Smooth muscle cell (in vitro differentiated cells): ENCODE data around the gene PQBP1. TPM values are rescaled to one million over a fixed set of nuclear protein-coding genes. Genes with fewer than 3 reads are reported as not detected.
A peak's percentile ranks its signal among the peaks of the same experiment; 100 is the strongest.
"Not testable (repeated sequence)": the region's sequence is repeated elsewhere in the genome, so short reads cannot be mapped to it uniquely, and the experiment has no call there.

Source experiments
- DNase-seq: peaks from one replicate; lab custom pipeline; 2025; ENCODE audit not compliant: unreplicated experiment; lab: John Stamatoyannopoulos, UW
- H2AFZ ChIP-seq: fragments of 200-600 bp; sonication (generic); 2 replicates; pipeline ENCODE4 v1.6.0; 2016; ENCODE audit warnings: antibody characterized with exemption, low read depth, mild to moderate bottlenecking
- H3F3A ChIP-seq: fragments of 200-600 bp; sonication (generic); 2 replicates; pipeline ENCODE4 v1.6.0; 2017; ENCODE audit warnings: antibody characterized with exemption, low read depth
- H3K27ac ChIP-seq: fragments of 200-600 bp; sonication (generic); 2 replicates; pipeline ENCODE4 v1.5.1; 2016; ENCODE audit warnings: low read depth, mild to moderate bottlenecking
- H3K27me3 ChIP-seq: fragments of 200-600 bp; sonication (generic); 2 replicates; pipeline ENCODE4 v1.6.1; 2016; ENCODE audit warnings: low read depth, mild to moderate bottlenecking
- H3K36me3 ChIP-seq: fragments of 200-600 bp; sonication (generic); 2 replicates; pipeline ENCODE4 v1.5.1; 2016; ENCODE audit warnings: low read depth
- H3K4me1 ChIP-seq: fragments of 200-600 bp; sonication (generic); 2 replicates; pipeline ENCODE4 v1.5.1; 2016; ENCODE audit warnings: low read depth
- H3K4me2 ChIP-seq: fragments of 200-600 bp; sonication (generic); 2 replicates; pipeline ENCODE4 v1.6.0; 2016; ENCODE audit warnings: mild to moderate bottlenecking
- H3K4me3 ChIP-seq: fragments of 200-600 bp; sonication (generic); 2 replicates; pipeline ENCODE4 v1.5.1; 2016; ENCODE audit warnings: mild to moderate bottlenecking
- H3K79me2 ChIP-seq: fragments of 200-600 bp; sonication (generic); 2 replicates; pipeline ENCODE4 v1.6.0; 2016; ENCODE audit warnings: low read depth, mild to moderate bottlenecking
- H3K9ac ChIP-seq: fragments of 200-600 bp; sonication (generic); 2 replicates; pipeline ENCODE4 v1.6.0; 2016; ENCODE audit warnings: low read depth
- H3K9me3 ChIP-seq: fragments of 200-600 bp; sonication (generic); replicated peaks from 2 replicates; pipeline ENCODE4 v1.5.1; 2016; ENCODE audit warnings: low read depth
- H4K20me1 ChIP-seq: fragments of 200-600 bp; sonication (generic); 2 replicates; pipeline ENCODE4 v1.6.0; 2016; ENCODE audit warnings: low read depth
- CTCF ChIP-seq: fragments of 200-600 bp; sonication (generic); IDR thresholded peaks from 2 replicates; pipeline ENCODE4 v1.5.1; 2017; ENCODE audit warnings: borderline replicate concordance, mild to moderate bottlenecking, antibody characterized with exemption; ENCODE audit not compliant: insufficient read depth, poor library complexity, severe bottlenecking
- WGBS: methylation state at CpG from one replicate; pipeline ENCODE4 v1.1.7; 2016; ENCODE audit warnings: low lambda C conversion rate; 5-methylcytosine and 5-hydroxymethylcytosine counted together
- polyA plus RNA-seq: library from polyadenylated mRNA; unstranded; fragments of >200 nt; fragmentation: Nextera tagmentation; extraction: Ambion mirVana; gene quantifications from 2 replicates; pipeline ENCODE4 v1.2.1, GENCODE V29; 2016
- total RNA-seq: library from RNA; depleted of rRNA; stranded (reverse); fragments of >200 nt; gene quantifications from 2 replicates; pipeline ENCODE4 v1.2.3, GENCODE V29; 2014

Gene PQBP1
- total and polyA plus RNA-seq, 2 experiments from 2014 or later: 20.6 to 46.7 TPM

DNA sequence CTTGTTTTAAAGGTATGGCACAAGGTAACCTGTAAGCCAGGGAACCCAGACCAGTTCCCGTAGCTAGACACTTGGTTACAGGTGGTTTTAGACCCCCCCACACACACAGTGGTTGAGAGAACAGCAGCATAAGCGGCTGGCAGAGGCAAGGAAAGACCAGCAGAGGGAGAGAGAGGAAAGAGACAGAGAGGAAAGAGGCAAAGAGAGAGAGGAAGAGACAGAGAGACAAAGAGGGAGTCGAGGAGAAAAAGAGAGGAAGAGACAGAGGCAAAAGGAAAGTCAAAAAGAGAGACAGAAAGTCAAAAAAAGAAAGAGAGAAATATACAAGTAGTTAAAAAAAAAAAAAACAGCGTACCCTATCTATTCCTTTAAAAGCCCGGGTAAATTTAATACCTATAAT is 42.8 kb upstream of the PQBP1 start:
- no peaks in the 10 kb centered on the region for H3F3A ChIP-seq
- H3K36me3 ChIP-seq: no peaks in the 10 kb centered on the region
- H2AFZ ChIP-seq: no peak overlapping the region
- H3K9ac ChIP-seq: no peak overlapping the region
- H3K79me2 ChIP-seq: no peaks in the 10 kb centered on the region
- peak; percentile 22 for TF ChIP-seq CTCF
- no peak overlapping the region for H3K4me3 ChIP-seq
- no peaks in the 10 kb centered on the region for H3K4me1 ChIP-seq
- no peak for DNase-seq
- H3K27me3 ChIP-seq: no peaks in the 10 kb centered on the region
- WGBS: 54% methylated on average over 5 of the region's 5 CpGs
- H4K20me1 ChIP-seq: no peaks in the 10 kb centered on the region
- no peak overlapping the region for H3K27ac ChIP-seq
- H3K9me3 ChIP-seq: no peaks in the 10 kb centered on the region
- H3K4me2 ChIP-seq: no peak overlapping the region

DNA sequence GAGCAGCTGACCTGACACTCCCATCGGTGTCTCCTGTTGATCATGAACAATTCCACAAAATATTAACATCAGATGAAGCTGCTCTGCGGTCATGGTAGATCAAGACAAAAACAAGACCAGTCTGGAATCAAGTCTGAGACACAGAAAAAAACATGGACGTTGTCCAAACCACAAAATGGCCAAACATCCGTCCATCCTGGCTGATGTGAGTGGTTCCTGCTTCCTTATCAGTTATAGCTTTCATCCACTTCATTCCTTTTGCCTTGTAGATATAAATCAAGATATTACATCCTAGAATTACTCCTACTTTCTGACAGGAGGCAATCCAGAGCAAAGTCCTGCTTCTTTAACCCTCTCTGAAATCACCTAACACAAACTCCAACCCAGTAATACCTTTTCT is 33.5 kb upstream of the PQBP1 start:
- Histone ChIP-seq H3K4me2 (no peak overlapping the region), H3F3A (no peaks in the 10 kb centered on the region)
- 64% methylated on average over 4 of the region's 4 CpGs for WGBS

DNA sequence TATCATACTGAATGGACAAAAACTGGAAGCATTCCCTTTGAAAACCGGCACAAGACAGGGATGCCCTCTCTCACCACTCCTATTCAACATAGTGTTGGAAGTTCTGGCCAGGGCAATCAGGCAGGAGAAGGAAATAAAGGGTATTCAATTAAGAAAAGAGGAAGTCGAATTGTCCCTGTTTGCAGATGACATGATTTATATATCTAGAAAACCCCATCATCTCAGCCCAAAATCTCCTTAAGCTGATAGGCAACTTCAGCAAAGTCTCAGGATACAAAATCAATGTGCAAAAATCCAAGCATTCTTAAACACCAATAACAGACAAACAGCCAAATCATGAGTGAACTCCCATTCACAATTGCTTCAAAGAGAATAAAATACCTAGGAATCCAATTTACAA is 25.7 kb upstream of the PQBP1 start:
- not testable (repeated sequence) for H3K4me3 ChIP-seq, H3K79me2 ChIP-seq, H3K9me3 ChIP-seq, H3K4me1 ChIP-seq, H4K20me1 ChIP-seq, H3K4me2 ChIP-seq, H3K9ac ChIP-seq, H3K36me3 ChIP-seq, H2AFZ ChIP-seq, H3K27me3 ChIP-seq, H3K27ac ChIP-seq, DNase-seq, H3F3A ChIP-seq
- 79% methylated on average over 2 of the region's 2 CpGs for WGBS

More for the DNA sequence above, 33.5 kb upstream of the PQBP1 start:
- no peak for DNase-seq
- no peak overlapping the region for H2AFZ ChIP-seq
- H3K27me3 ChIP-seq: no peaks in the 10 kb centered on the region
- H3K4me1 ChIP-seq: no peaks in the 10 kb centered on the region
- H3K4me3 ChIP-seq: no peak overlapping the region
- no peaks in the 10 kb centered on the region for H3K9me3 ChIP-seq
- H3K9ac ChIP-seq: no peak overlapping the region
- H3K36me3 ChIP-seq: no peaks in the 10 kb centered on the region
- no peak overlapping the region for H3K27ac ChIP-seq
- no peak for TF ChIP-seq CTCF
- no peaks in the 10 kb centered on the region for H3K79me2 ChIP-seq
- H4K20me1 ChIP-seq: no peaks in the 10 kb centered on the region

- H3K4me1 ChIP-seq, H3K4me2 ChIP-seq, H3K9me3 ChIP-seq, H3K9ac ChIP-seq, H4K20me1 ChIP-seq, H3K27ac ChIP-seq, H3K27me3 ChIP-seq, H3F3A ChIP-seq, DNase-seq, H2AFZ ChIP-seq, H3K79me2 ChIP-seq, H3K36me3 ChIP-seq, H3K4me3 ChIP-seq: not testable (repeated sequence)
- 68% methylated on average over 4 of the region's 4 CpGs for WGBS
Measured at GRCh38 chrX:48876944-48877343, 20.8 kb upstream of the PQBP1 start.

- H3K9ac ChIP-seq: no peak overlapping the region
- no peaks in the 10 kb centered on the region for H3K27me3 ChIP-seq
- H3K36me3 ChIP-seq: no peaks in the 10 kb centered on the region
- no peaks in the 10 kb centered on the region for H3K4me1 ChIP-seq
- no peak overlapping the region for H3K4me3 ChIP-seq
- H3K9me3 ChIP-seq: no peaks in the 10 kb centered on the region
- DNase-seq: no peak
- H3K4me2 ChIP-seq: no peak overlapping the region
- no peak overlapping the region for H3K27ac ChIP-seq
- no peak for TF ChIP-seq CTCF
- H3K79me2 ChIP-seq: no peaks in the 10 kb centered on the region
- no peak overlapping the region for H2AFZ ChIP-seq
- no peaks in the 10 kb centered on the region for H3F3A ChIP-seq
- WGBS: 79% methylated on average over 10 of the region's 10 CpGs
- no peaks in the 10 kb centered on the region for H4K20me1 ChIP-seq
Measured at GRCh38 chrX:48883729-48884128, 14.0 kb upstream of the PQBP1 start.

DNA sequence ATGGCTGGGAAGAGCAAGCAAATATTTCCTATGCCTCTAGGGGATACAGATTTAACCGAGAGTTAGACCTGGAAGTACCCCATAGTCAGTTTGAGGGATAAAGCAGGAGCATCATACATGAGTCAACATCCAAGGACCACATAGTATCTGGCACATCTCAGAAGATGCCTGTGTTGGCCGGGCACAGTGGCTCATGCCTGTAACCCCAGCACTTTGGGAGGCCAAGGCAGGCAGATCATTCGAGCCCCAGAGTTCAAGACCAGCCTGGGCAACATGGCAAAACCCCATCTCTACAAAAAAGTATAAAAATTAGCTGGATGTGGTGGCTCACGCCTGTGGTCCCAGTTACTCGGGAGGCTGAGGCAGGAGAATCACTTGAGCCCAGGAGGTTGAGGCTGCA is 11.1 kb upstream of the PQBP1 start:
- WGBS: 80% methylated on average over 5 of the region's 5 CpGs
- not testable (repeated sequence) for H3K4me1 ChIP-seq, H3K9me3 ChIP-seq, H3K9ac ChIP-seq, H3K4me2 ChIP-seq, H3F3A ChIP-seq, DNase-seq, H2AFZ ChIP-seq, H3K4me3 ChIP-seq, H4K20me1 ChIP-seq, H3K27me3 ChIP-seq, H3K36me3 ChIP-seq, H3K79me2 ChIP-seq, H3K27ac ChIP-seq
